Astrocyte of the hippocampus (primary cell): ENCODE measurements around the gene PTPRA.
"Not testable (repeated sequence)": the region's sequence is repeated elsewhere in the genome, so short reads cannot be mapped to it uniquely, and the experiment has no call there.

ENCODE experiments used
- DNase-seq: peaks from one replicate; pipeline ENCODE4 v3.0.0; 2011; ENCODE audit warnings: low read depth, low spot score

Gene PTPRA

GRCh38 chr20:3044336-3044965 is 171.2 kb downstream of the PTPRA start:
- no peak for DNase-seq

GRCh38 chr20:3045042-3045815 is 171.9 kb downstream of the PTPRA start:
- DNase-seq = no peak

- DNase-seq = peak; percentile 95
Measured at GRCh38 chr20:3045816-3046676, 172.8 kb downstream of the PTPRA start, which contains the start of gene MRPS26. Gene MRPS26, plus strand, starts transcription at chr20:3046052. Its CDS starts 17 bp downstream, at chr20:3046069.

- no peak for DNase-seq
Measured at GRCh38 chr20:3046677-3047462, 173.6 kb downstream of the PTPRA start.

GRCh38 chr20:3047486-3048419 is 174.5 kb downstream of the PTPRA start:
- DNase-seq = no peak

GRCh38 chr20:3051385-3052019 is 178.2 kb downstream of the PTPRA start:
- no peak for DNase-seq

- no peak for DNase-seq
Measured at GRCh38 chr20:3059489-3059888, 186.2 kb downstream of the PTPRA start.

- DNase-seq = not testable (repeated sequence)
Measured at GRCh38 chr20:3064119-3064518, 190.8 kb downstream of the PTPRA start.

GRCh38 chr20:3067139-3068014 is 194.1 kb downstream of the PTPRA start:
- DNase-seq = peak; percentile 50

GRCh38 chr20:3068075-3068474 is 194.8 kb downstream of the PTPRA start:
- no peak for DNase-seq

- peak; percentile 32 for DNase-seq
Measured at GRCh38 chr20:3068986-3069900, 196.0 kb downstream of the PTPRA start.

GRCh38 chr20:3070725-3071124 is 197.4 kb downstream of the PTPRA start:
- DNase-seq = no peak

- no peak for DNase-seq
Measured at GRCh38 chr20:3071266-3071609, 198.0 kb downstream of the PTPRA start.

GRCh38 chr20:3071610-3072529 is 198.6 kb downstream of the PTPRA start, which contains the start of gene OXT:
Gene OXT, plus strand, starts transcription at chr20:3071620. Its CDS starts 36 bp downstream, at chr20:3071656.
- peak; percentile 30 for DNase-seq

GRCh38 chr20:3072530-3073250 is 199.4 kb downstream of the PTPRA start:
- DNase-seq = no peak

- not testable (repeated sequence) for DNase-seq
Measured at GRCh38 chr20:3073251-3073643, 200.0 kb downstream of the PTPRA start.
